Activated CD4-positive, alpha-beta T cell treated with anti-CD3 and anti-CD28 coated beads, Interleukin-2, amount 50 U/mL, for 1 hour (primary cell): Measurements from ENCODE around the gene POU2F1.
"Not testable (repeated sequence)": the region's sequence is repeated elsewhere in the genome, so short reads cannot be mapped to it uniquely, and the experiment has no call there.

Source experiments
- DNase-seq: peaks from one replicate; pipeline ENCODE4 v3.0.0-alpha.2; 2020

The POU2F1 gene

DNA sequence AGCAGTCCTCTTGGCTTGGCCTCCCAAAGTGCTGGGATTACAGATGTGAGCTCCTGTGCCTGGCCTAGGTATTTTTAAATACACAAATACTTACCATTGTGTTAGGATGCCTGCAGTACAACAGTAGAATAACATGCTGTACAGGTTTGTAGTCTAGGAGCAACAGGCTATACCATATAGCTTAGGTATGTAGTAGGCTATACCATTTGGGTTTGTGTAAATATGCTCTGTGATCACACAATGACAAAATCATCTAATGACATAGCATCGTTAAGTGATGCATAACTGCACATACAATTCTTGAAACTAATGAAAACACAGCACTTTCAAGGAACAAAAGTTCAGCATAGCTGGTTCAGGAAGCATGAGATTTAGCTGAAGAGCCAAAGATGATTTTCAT, 12.7 kb downstream of the POU2F1 start:
- no peak for DNase-seq

DNA sequence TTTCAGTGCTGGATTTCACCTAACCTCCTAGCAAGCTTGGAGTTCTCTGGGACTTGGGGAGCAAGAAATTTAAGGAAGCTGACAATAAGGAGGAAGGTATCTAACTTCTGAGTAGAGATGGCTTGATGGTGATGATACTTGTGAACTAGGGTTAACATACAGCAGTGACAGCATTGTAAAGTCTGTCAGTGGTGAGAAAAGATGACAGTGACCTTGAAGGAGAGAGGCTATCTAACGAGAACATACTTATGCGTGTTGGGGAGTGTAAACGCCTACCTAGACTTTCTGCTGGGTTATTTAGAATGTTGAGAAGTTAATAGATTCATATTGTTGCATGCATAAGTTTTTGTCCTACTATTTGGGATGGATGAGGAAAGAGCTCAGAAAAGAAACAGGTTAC, 16.3 kb downstream of the POU2F1 start:
- no peak for DNase-seq

- DNase-seq = no peak
Observed at GRCh38 chr1:167238713-167239112, 18.0 kb downstream of the POU2F1 start.

- no peak for DNase-seq
Observed at GRCh38 chr1:167239257-167239656, 18.6 kb downstream of the POU2F1 start.

- no peak for DNase-seq
Observed at GRCh38 chr1:167244244-167244643, 23.6 kb downstream of the POU2F1 start.

DNA sequence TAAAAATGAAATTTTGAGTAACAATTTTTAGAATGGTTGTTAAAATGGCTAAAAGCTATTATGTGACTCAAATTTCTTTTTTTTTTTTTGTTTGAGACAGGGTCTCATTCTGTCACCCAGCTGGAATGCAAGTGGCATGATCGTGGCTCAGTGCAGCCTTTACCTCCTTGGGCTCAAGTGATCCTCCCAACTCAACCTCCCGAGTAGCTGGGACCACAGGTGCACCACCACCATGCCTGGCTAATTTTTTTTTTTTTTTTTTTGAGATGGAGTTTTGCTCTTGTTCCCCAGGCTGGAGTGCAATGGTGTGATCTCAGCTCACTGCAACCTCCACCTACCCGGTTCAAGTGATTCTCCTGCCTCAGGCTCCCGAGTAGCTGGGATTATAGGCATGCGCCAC, 24.5 kb downstream of the POU2F1 start:
- DNase-seq = not testable (repeated sequence)

GRCh38 chr1:167246971-167247370, 26.3 kb downstream of the POU2F1 start:
- no peak for DNase-seq

DNA sequence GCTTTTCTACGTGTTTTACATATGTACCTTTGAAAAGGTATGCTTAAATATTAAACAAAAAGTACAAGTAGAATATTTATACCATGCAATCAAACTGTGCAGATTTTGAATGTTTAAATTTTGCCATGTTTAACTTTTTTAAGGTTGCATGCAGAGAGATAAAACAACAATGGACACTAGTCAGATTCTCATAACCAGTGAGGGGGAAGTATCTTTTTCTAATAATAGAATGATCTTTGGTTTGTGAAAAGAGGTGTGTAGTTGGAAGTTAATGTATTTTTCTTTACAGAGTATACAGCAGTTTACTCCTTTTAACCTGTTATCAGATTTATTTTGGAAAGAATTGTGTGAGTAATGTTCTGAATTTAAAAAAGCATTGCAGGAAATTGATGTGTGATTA, 27.1 kb downstream of the POU2F1 start:
- no peak for DNase-seq

DNA sequence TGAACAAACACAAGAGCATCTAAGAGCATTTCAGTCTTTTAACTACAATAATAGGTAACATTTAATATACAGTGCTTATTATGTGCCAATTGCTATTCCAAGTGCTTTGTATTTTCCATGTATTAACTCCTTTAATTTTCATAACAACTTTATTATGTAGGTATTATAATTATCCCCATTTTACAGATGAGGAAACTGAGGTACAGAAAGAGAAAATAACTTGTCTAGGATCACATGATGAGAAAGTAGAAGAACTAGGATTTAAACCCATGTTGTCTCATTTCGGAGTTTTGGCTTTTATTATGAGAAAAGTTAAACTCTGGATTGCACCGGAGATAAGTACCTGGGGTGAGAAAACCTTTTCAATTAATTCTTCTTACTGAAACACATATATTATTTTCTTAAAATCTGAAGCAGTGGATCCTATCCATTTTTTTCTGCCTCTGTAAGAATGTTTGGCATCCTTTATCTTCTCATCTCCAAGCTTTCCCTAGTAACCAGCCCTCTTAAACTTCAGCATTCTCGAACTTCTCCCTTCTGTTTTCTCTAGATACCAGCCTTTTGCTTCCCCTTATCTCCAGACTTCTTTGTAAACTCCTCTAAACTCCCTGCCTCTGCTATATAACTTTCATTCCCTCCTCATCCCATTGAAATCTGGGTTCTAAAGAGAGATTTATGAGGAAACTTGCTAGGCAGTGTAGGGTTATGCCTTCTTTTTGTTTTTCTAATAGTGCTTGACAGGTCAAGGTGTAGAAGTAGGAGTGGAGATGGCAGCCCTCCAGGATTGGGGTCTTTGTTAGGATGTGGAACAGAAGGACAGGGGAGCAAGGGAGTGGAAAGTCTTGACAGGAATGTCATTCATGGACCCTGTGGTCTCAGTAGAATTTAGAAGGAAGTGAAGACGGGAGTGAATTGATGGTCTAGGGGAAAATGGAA, 28.3 kb downstream of the POU2F1 start:
- no peak for DNase-seq

DNA sequence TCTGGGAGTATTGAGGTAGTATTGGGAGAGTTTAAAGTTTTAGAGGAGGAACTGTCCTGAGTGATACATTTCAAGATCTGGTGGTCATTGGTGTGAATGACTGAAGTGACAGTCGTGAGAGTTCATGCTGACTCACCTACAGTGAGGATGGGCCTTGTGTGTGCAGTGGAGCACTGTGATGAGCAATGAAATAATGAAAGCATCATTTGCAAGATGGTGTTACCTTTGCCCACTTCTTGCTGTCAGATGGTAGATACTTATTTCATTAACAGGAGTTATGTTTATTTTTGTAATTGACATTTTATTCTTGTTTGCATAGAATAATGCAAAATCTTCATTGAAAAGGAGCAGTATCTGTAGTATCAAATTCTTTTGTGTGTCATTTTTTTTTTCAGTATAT, 29.0 kb downstream of the POU2F1 start:
- no peak for DNase-seq

GRCh38 chr1:167250482-167250881, 29.8 kb downstream of the POU2F1 start:
- DNase-seq = no peak

GRCh38 chr1:167251472-167251871, 30.8 kb downstream of the POU2F1 start:
- no peak for DNase-seq

GRCh38 chr1:167252986-167253385, 32.3 kb downstream of the POU2F1 start:
- no peak for DNase-seq

DNA sequence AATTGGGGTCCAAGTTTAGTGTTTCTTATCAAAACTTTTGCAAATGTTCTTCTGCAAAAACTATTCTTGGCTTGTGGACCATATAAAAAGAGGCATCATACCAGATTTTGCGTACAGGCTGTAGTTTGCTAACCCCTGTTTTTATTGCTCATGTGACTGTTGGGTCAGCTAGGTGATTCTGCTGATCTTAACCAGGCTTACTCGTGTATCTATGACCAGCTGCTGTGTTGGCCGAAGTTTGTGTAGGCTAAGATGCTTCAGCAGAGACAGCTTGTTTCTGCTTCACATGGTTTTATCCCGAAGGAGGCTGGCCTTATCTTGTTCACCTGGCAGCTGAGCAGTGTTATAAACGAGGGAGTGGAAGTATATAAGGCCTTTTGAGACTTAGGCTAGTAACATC, 38.2 kb downstream of the POU2F1 start:
- DNase-seq = no peak

- no peak for DNase-seq
Observed at GRCh38 chr1:167262836-167263235, 42.1 kb downstream of the POU2F1 start.

GRCh38 chr1:167263344-167263743, 42.7 kb downstream of the POU2F1 start:
- DNase-seq = no peak

GRCh38 chr1:167263819-167264464, 43.3 kb downstream of the POU2F1 start:
- DNase-seq = no peak

DNA sequence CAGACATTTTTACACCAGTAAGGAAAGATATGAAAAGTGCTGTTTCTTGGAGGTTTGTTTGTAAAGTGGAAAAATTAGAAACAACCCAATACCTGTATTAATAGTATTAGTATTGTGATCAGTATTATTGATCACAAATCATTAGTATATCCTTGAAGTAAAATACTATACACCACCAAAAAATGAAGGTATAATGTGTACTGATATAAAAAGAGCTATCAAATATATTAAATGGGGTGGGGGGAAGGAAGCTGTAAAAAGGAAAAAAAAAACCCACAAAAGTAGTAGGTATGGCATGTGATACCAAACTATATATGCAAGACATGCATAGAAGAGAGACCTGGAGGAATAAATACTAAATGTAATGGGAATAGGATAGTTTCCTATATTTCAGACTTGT, 46.3 kb downstream of the POU2F1 start:
- DNase-seq = no peak

GRCh38 chr1:167268347-167268787, 47.7 kb downstream of the POU2F1 start:
- DNase-seq = no peak

GRCh38 chr1:167270349-167271092, 49.8 kb downstream of the POU2F1 start:
- DNase-seq = no peak

DNA sequence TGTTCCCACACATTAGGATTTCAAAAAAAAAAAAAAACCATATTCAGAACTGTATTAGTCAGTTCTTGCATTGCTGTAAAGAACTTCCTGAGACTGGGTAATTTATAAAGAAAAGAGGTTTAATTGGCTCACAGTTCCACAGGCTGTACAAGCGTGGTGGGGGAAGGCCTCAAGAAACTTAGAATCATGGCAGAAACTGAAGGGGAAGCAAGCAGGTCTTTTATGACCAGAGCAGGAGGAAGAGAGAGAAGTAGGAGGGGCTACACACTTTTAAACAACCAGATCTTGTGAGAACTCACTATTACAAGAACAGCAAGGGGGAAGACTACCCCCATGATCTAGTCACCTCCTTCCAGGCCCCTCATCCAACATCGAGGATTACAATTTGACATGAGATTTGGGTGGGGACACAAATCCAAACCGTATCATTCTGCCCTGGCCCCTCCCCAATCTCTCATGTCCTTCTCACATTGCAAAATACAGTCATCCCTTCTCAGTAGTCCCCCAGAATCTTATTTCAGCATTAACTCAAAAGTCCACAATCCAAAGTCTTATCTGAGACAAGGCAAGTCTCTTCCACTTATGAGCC, 51.8 kb downstream of the POU2F1 start:
- DNase-seq = no peak

GRCh38 chr1:167273027-167273800, 52.5 kb downstream of the POU2F1 start:
- DNase-seq = no peak
